IMR-90 (cell line): ENCODE measurements around the gene GORASP1. TPM values are rescaled to one million over a fixed set of nuclear protein-coding genes. Genes with fewer than 3 reads are reported as not detected.

ENCODE experiments used
- ATAC-seq: fragments of 200-7000 bp; cut with Tn5 transposase; 2 replicates; pipeline ENCODE4 v1.9.1; 2020; ENCODE audit warnings: low read depth, mild to moderate bottlenecking, moderate library complexity
- BruUV-seq: library from RNA; stranded (reverse); fragments of 400-500 nt; replicated peaks from 2 replicates; lab custom pipeline; 2021; lab: Mats Ljungman, UMichigan
- CTCF ChIA-PET: fragments of 300-600 bp; formaldehyde crosslinking; extraction: SDS; loops from one replicate; lab custom pipeline; 2021; ENCODE audit warnings: antibody characterized with exemption; lab: Yijun Ruan, JAX
- POLR2A ChIA-PET: fragments of 300-600 bp; sonication (Branson Sonifier 250); formaldehyde crosslinking; loops from one replicate; lab custom pipeline; 2022; ENCODE audit warnings: antibody characterized with exemption; ENCODE audit not compliant: unreplicated experiment; lab: Charles Lee
- DNase-seq: peaks from one replicate; pipeline ENCODE4 v3.0.0; 2013
- H2AFZ ChIP-seq: replicated peaks from 2 replicates; pipeline ENCODE3; 2013; ENCODE audit warnings: low read length, mild to moderate bottlenecking; ENCODE audit not compliant: poor library complexity
- H2AK5ac ChIP-seq: 2 replicates; pipeline ENCODE4 v1.6.1; 2013; ENCODE audit warnings: low read depth, low read length, inconsistent platforms
- H2AK9ac ChIP-seq: replicated peaks from 2 replicates; pipeline ENCODE3; 2013; ENCODE audit warnings: mild to moderate bottlenecking, low read depth, low read length, moderate library complexity; ENCODE audit not compliant: poor library complexity
- H2BK120ac ChIP-seq: 2 replicates; pipeline ENCODE4 v1.6.1; 2013; ENCODE audit warnings: low read depth, low read length, inconsistent platforms
- H2BK15ac ChIP-seq: 3 replicates; pipeline ENCODE4 v1.6.1; 2013; ENCODE audit warnings: low read depth, low read length, inconsistent platforms
- H2BK20ac ChIP-seq: 2 replicates; pipeline ENCODE4 v1.6.1; 2013; ENCODE audit warnings: low read depth, mild to moderate bottlenecking, inconsistent platforms, low read length, moderate library complexity
- H2BK5ac ChIP-seq: 2 replicates; pipeline ENCODE4 v1.6.1; 2013; ENCODE audit warnings: mild to moderate bottlenecking, low read depth, low read length, inconsistent platforms; ENCODE audit not compliant: poor library complexity, severe bottlenecking
- H3K14ac ChIP-seq: replicated peaks from 2 replicates; pipeline ENCODE4 v1.6.1; 2013; ENCODE audit warnings: low read depth, low read length, inconsistent platforms
- H3K18ac ChIP-seq: 2 replicates; pipeline ENCODE4 v1.6.1; 2013; ENCODE audit warnings: low read depth, low read length, control low read depth
- H3K23ac ChIP-seq: 2 replicates; pipeline ENCODE4 v1.6.1; 2013; ENCODE audit warnings: low read depth, low read length, inconsistent platforms
- H3K27ac ChIP-seq: 2 replicates; pipeline ENCODE4 v1.5.1; 2013; ENCODE audit warnings: mild to moderate bottlenecking, control low read depth, low read length; ENCODE audit not compliant: insufficient read depth
- H3K27me3 ChIP-seq: 2 replicates; pipeline ENCODE4 v1.6.1; 2013; ENCODE audit warnings: low read length; ENCODE audit not compliant: control insufficient read depth, insufficient read depth
- H3K36me3 ChIP-seq: 2 replicates; pipeline ENCODE4 v1.6.1; 2013; ENCODE audit warnings: low read length, mixed read lengths; ENCODE audit not compliant: control insufficient read depth, insufficient read depth
- H3K4ac ChIP-seq: 2 replicates; pipeline ENCODE4 v1.6.1; 2013; ENCODE audit warnings: low read depth, low read length, inconsistent platforms
- H3K4me1 ChIP-seq: 2 replicates; pipeline ENCODE4 v1.6.1; 2013; ENCODE audit warnings: low read length, mixed read lengths; ENCODE audit not compliant: control insufficient read depth, insufficient read depth
- H3K4me2 ChIP-seq: 2 replicates; pipeline ENCODE4 v1.6.1; 2013; ENCODE audit warnings: low read depth, mild to moderate bottlenecking, control low read depth, low read length, moderate library complexity
- H3K4me3 ChIP-seq: 2 replicates; pipeline ENCODE4 v1.5.1; 2013; ENCODE audit warnings: low read depth, mild to moderate bottlenecking, control low read depth, low read length, moderate library complexity; ENCODE audit not compliant: insufficient read depth
- H3K56ac ChIP-seq: 2 replicates; pipeline ENCODE4 v1.6.1; 2013; ENCODE audit warnings: low read length, inconsistent platforms; ENCODE audit not compliant: insufficient read depth; ENCODE audit errors: extremely low read depth
- H3K79me1 ChIP-seq, 2 experiments: 2 replicates each; pipeline ENCODE4 v1.6.1; 2013; ENCODE audit warnings: low read length in 2 of 2, inconsistent platforms in 1 of 2, low read depth in 1 of 2
- H3K9ac ChIP-seq: 2 replicates; pipeline ENCODE4 v1.6.1; 2013; ENCODE audit warnings: low read depth, low read length, control low read depth
- H3K9me1 ChIP-seq: 2 replicates; pipeline ENCODE4 v1.6.1; 2013; ENCODE audit warnings: low read length, inconsistent platforms; ENCODE audit not compliant: insufficient read depth
- H3K9me3 ChIP-seq: 2 replicates; pipeline ENCODE4 v1.6.1; 2013; ENCODE audit warnings: low read length; ENCODE audit not compliant: control insufficient read depth, insufficient read depth
- H4K20me1 ChIP-seq: 2 replicates; pipeline ENCODE4 v1.6.1; 2013; ENCODE audit warnings: low read length, inconsistent platforms; ENCODE audit not compliant: insufficient read depth
- H4K5ac ChIP-seq: 2 replicates; pipeline ENCODE4 v1.6.1; 2013; ENCODE audit warnings: mild to moderate bottlenecking, low read depth, low read length, control low read depth
- H4K8ac ChIP-seq, 2 experiments: 2 replicates each; pipeline ENCODE4 v1.6.1; 2013; ENCODE audit warnings: low read depth in 2 of 2, low read length in 2 of 2, control low read depth in 1 of 2, inconsistent platforms in 1 of 2
- H4K91ac ChIP-seq: 2 replicates; pipeline ENCODE4 v1.6.1; 2013; ENCODE audit warnings: low read depth, low read length, inconsistent platforms; ENCODE audit not compliant: insufficient read depth
- BHLHE40 ChIP-seq: fragments of 150-350 bp; IDR thresholded peaks from 2 replicates; pipeline ENCODE4 v1.6.1; 2016; ENCODE audit warnings: mild to moderate bottlenecking, low read depth, low read length
- CEBPB ChIP-seq: IDR thresholded peaks from 2 replicates; pipeline ENCODE4 v1.6.1; 2012; ENCODE audit warnings: low read depth, low read length, improper control_type of control experiment
- CHD1 ChIP-seq: IDR thresholded peaks from 2 replicates; pipeline ENCODE4 v1.6.1; 2012; ENCODE audit warnings: low read depth, low read length, improper control_type of control experiment
- CTCF ChIP-seq: conservative IDR thresholded peaks from 2 replicates; pipeline ENCODE4 v1.5.1; 2012; ENCODE audit warnings: mild to moderate bottlenecking, low read depth, low read length, improper control_type of control experiment
- FOS ChIP-seq: fragments of 150-350 bp; IDR thresholded peaks from 2 replicates; pipeline ENCODE4 v1.6.1; 2016; ENCODE audit warnings: low read depth, low read length
- MAFK ChIP-seq: IDR thresholded peaks from 2 replicates; pipeline ENCODE4 v1.6.1; 2012; ENCODE audit warnings: low read depth, low read length, improper control_type of control experiment
- MAZ ChIP-seq: IDR thresholded peaks from 2 replicates; pipeline ENCODE4 v1.6.1; 2012; ENCODE audit warnings: low read depth, mild to moderate bottlenecking, low read length, improper control_type of control experiment, moderate library complexity, borderline replicate concordance
- MXI1 ChIP-seq: IDR thresholded peaks from 2 replicates; pipeline ENCODE4 v1.6.1; 2012; ENCODE audit warnings: low read depth, mild to moderate bottlenecking, low read length, moderate library complexity, borderline replicate concordance
- NFE2L2 ChIP-seq: fragments of 150-350 bp; IDR thresholded peaks from 2 replicates; pipeline ENCODE4 v1.6.1; 2016; ENCODE audit warnings: low read depth, mild to moderate bottlenecking, low read length
- POLR2A ChIP-seq: IDR thresholded peaks from 2 replicates; pipeline ENCODE4 v1.6.1; 2012; ENCODE audit warnings: mild to moderate bottlenecking, low read depth, low read length
- RAD21 ChIP-seq: IDR thresholded peaks from 2 replicates; pipeline ENCODE4 v1.6.1; 2012; ENCODE audit warnings: low read length, improper control_type of control experiment
- RCOR1 ChIP-seq: IDR thresholded peaks from 2 replicates; pipeline ENCODE4 v1.6.1; 2012; ENCODE audit warnings: mild to moderate bottlenecking, low read length, improper control_type of control experiment; ENCODE audit not compliant: insufficient replicate concordance
- RFX5 ChIP-seq: IDR thresholded peaks from 2 replicates; pipeline ENCODE4 v1.8.0; 2012; ENCODE audit warnings: low read depth, mild to moderate bottlenecking, low read length, moderate library complexity
- SMC3 ChIP-seq: fragments of 150-350 bp; IDR thresholded peaks from 2 replicates; pipeline ENCODE4 v1.6.1; 2016; ENCODE audit warnings: low read depth, mild to moderate bottlenecking, antibody characterized with exemption, low read length, moderate library complexity
- WGBS, 2 experiments: methylation state at CpG; one replicate each; pipeline versions ENCODE4 v1.1.5 to v1.1.7; 2013; ENCODE audit warnings: missing lambda C conversion rate in 2 of 2; ENCODE audit not compliant: insufficient read length in 1 of 2; ENCODE audit errors: extremely low coverage in 2 of 2; 5-methylcytosine and 5-hydroxymethylcytosine counted together
- dilution Hi-C: fragments of 300-500 bp; cut with HindIII; formaldehyde crosslinking; loops from one replicate; pipeline ENCODE4 v1.14.3; 2018; ENCODE audit warnings: low sequenced_read_pairs; ENCODE audit not compliant: unreplicated experiment
- in situ Hi-C: fragments of 300-500 bp; cut with MboI; formaldehyde crosslinking; loops from 3 replicates; pipeline ENCODE4 v1.14.3; 2019; ENCODE audit warnings: low sequenced_read_pairs, inconsistent platforms, mixed read lengths
- intact Hi-C: fragments of 100-400 bp; cut with micrococcal nuclease; formaldehyde crosslinking; loops from 2 replicates; pipeline ENCODE4 v1.10.0; 2022
- polyA plus RNA-seq, 3 experiments: library from polyadenylated mRNA; depleted of rRNA; stranded (reverse); fragments of >200 nt; gene quantifications; 2 replicates each; pipeline ENCODE4 v1.2.3, GENCODE V29; 2012; ENCODE audit warnings: low replicate concordance in 1 of 3
- total RNA-seq: library from RNA; depleted of rRNA; stranded (reverse); fragments of >200 nt; gene quantifications from 2 replicates; pipeline ENCODE4 v1.2.3, GENCODE V29; 2012
- TF ChIP-seq, protein P1 (sequence below): fragments of 150-350 bp; IDR thresholded peaks from 2 replicates; pipeline ENCODE4 v1.6.1; 2017; ENCODE audit warnings: mild to moderate bottlenecking, antibody characterized with exemption, low read length, low read depth
- TF ChIP-seq, protein P2 (sequence below): fragments of 150-350 bp; IDR thresholded peaks from 2 replicates; pipeline ENCODE4 v1.6.1; 2016; ENCODE audit warnings: low read depth, mild to moderate bottlenecking, low read length, moderate library complexity, borderline replicate concordance

The GORASP1 gene
- total and polyA plus RNA-seq, 2 of the 4 experiments (the other 2 are of a cell fraction) = 35.0 to 56.6 TPM

GRCh38 chr3:39086144-39086543 lies 21.3 kb downstream of the GORASP1 start:
- Histone ChIP-seq H3K9me1 (no peaks in the 10 kb centered on the region), H4K8ac (no peak overlapping the region), H3K14ac (no peak overlapping the region), H3K79me1 (no peaks in the 10 kb centered on the region), H3K27ac (no peak overlapping the region), H3K4me2 (no peak overlapping the region), H4K20me1 (no peaks in the 10 kb centered on the region), H3K56ac (no peak overlapping the region), H3K4me3 (no peak overlapping the region), H3K4ac (no peak overlapping the region), H2BK120ac (no peak overlapping the region), H2AK5ac (no peak overlapping the region), H3K9me3 (no peaks in the 10 kb centered on the region), H3K27me3 (no peaks in the 10 kb centered on the region), H2BK5ac (no peak overlapping the region), H2AK9ac (no peak overlapping the region), H2BK15ac (no peak overlapping the region), H3K36me3 (peaks cover 29% of the 10 kb centered on the region), H3K23ac (no peak overlapping the region), H2BK20ac (no peak overlapping the region), H3K18ac (no peak overlapping the region), H3K9ac (no peak overlapping the region), H4K91ac (no peak overlapping the region), H4K5ac (no peak overlapping the region), H3K4me1 (no peaks in the 10 kb centered on the region), H2AFZ (no peak overlapping the region)
- intact Hi-C loops (no loop called here), dilution Hi-C loops (no loop called here), in situ Hi-C loops (no loop called here)
- DNase-seq (no peak), ATAC-seq (no peak)
- POLR2A ChIA-PET = no interaction called here
- no TSS peak for BruUV-seq
- TF ChIP-seq RAD21 (no peak), POLR2A (no peak), SMC3 (no peak), FOS (no peak), RFX5 (no peak), MAFK (no peak), BHLHE40 (no peak), NFE2L2 (no peak), CTCF (no peak), CEBPB (no peak), RCOR1 (no peak), CHD1 (no peak), MXI1 (no peak), MAZ (no peak)
- TF ChIP-seq, protein P1, sequence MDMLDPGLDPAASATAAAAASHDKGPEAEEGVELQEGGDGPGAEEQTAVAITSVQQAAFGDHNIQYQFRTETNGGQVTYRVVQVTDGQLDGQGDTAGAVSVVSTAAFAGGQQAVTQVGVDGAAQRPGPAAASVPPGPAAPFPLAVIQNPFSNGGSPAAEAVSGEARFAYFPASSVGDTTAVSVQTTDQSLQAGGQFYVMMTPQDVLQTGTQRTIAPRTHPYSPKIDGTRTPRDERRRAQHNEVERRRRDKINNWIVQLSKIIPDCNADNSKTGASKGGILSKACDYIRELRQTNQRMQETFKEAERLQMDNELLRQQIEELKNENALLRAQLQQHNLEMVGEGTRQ = no peak
- TF ChIP-seq, protein P2, sequence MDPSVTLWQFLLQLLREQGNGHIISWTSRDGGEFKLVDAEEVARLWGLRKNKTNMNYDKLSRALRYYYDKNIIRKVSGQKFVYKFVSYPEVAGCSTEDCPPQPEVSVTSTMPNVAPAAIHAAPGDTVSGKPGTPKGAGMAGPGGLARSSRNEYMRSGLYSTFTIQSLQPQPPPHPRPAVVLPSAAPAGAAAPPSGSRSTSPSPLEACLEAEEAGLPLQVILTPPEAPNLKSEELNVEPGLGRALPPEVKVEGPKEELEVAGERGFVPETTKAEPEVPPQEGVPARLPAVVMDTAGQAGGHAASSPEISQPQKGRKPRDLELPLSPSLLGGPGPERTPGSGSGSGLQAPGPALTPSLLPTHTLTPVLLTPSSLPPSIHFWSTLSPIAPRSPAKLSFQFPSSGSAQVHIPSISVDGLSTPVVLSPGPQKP = no peak
- WGBS, 2 experiments = no CpG with 5 or more reads among the region's 4 CpGs
- CTCF ChIA-PET = interaction anchor here (0.7 kb wide), 1 partner anchor 20 kb away, joined by 3 read pairs; no protein-coding TSS in a partner anchor
